ENCODE results near the gene USP38.
A peak's percentile ranks its signal among the peaks of the same experiment; 100 is the strongest.

DNA sequence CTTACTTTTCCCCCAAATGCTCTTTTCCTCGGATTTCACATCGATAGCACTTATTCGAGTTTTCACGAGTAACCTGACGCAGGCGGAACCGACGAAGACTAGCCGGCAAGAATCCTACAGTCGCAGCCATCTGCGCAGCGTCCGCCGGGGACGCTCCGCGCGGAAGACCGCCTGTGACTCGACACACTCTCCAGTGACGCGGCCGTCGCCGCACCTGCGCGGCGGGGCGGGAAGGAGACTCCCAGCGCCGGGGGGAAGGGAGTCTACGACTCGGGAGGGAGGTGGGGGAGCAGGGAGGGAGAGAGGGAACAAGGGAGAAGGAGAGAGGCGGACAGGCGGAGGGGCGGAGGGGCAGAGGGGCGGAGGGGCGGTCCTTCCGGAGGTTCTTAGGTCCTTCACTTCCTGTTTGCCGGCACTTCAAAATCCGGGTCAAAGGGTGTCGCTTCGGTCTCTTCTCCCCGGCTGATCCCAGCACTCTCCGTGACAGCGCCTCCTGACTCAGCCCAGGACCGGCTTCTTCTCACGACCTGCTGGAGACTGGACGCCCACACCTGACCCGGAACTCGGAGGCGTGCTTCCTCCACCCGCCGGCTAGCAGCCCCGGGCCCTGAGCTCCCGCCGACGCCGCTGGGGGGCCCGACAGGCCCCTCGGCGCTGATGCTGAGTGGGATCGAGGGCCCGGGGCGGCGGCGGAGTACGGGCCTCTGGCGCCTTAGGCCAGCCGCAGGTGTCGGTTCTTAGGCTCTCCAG is at the start of gene USP38:
- TF ChIP-seq, protein P1, sequence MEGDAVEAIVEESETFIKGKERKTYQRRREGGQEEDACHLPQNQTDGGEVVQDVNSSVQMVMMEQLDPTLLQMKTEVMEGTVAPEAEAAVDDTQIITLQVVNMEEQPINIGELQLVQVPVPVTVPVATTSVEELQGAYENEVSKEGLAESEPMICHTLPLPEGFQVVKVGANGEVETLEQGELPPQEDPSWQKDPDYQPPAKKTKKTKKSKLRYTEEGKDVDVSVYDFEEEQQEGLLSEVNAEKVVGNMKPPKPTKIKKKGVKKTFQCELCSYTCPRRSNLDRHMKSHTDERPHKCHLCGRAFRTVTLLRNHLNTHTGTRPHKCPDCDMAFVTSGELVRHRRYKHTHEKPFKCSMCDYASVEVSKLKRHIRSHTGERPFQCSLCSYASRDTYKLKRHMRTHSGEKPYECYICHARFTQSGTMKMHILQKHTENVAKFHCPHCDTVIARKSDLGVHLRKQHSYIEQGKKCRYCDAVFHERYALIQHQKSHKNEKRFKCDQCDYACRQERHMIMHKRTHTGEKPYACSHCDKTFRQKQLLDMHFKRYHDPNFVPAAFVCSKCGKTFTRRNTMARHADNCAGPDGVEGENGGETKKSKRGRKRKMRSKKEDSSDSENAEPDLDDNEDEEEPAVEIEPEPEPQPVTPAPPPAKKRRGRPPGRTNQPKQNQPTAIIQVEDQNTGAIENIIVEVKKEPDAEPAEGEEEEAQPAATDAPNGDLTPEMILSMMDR (IDR thresholded peaks at IDR 0.05): peak; percentile 16
- TF ChIP-seq EZH2 (IDR thresholded peaks at IDR 0.05; ENCODE audit: borderline replicate concordance, insufficient read depth, low read depth, low read length, poor library complexity, severe bottlenecking): no peak

Measured in B cell (primary cell).